Islet precursor cell (in vitro differentiated cells): ENCODE measurements around the gene CHST12.
"Not testable (repeated sequence)": the region's sequence is repeated elsewhere in the genome, so short reads cannot be mapped to it uniquely, and the experiment has no call there.

Experiments
- DNase-seq: peaks from one replicate; pipeline ENCODE4 v3.0.0-alpha.2; 2018

The CHST12 gene

GRCh38 chr7:2405201-2405600, 1.8 kb downstream of the CHST12 start:
- no peak for DNase-seq

- no peak for DNase-seq
Measured at GRCh38 chr7:2405601-2406345, 2.4 kb downstream of the CHST12 start.

- DNase-seq = peak; percentile 54
Measured at GRCh38 chr7:2409745-2410414, 6.5 kb downstream of the CHST12 start.

GRCh38 chr7:2411049-2411448, 7.6 kb downstream of the CHST12 start:
- no peak for DNase-seq

- DNase-seq = no peak
Measured at GRCh38 chr7:2411815-2412586, 8.6 kb downstream of the CHST12 start.

- no peak for DNase-seq
Measured at GRCh38 chr7:2412587-2413201, 9.3 kb downstream of the CHST12 start.

DNA sequence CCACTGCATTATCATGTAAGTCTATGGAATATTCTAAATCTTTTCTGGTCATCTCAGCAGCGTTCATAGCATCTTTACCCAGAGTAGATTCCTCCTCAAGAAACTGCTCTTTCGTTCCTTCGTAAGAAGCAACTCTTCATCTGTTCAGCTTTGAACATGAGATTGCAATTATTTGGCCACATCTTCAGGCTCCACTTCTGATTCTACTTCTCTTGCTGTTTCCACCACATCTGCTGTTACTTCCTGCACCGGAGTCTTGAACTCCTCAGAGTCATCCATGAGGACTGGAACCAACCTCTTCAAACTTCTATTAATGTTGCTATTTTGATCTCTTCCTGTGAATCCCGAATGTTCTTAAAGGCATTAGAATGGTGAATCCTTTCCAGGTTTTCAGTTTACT, 12.7 kb downstream of the CHST12 start:
- DNase-seq = no peak

GRCh38 chr7:2416650-2417049, 13.2 kb downstream of the CHST12 start:
- no peak for DNase-seq

DNA sequence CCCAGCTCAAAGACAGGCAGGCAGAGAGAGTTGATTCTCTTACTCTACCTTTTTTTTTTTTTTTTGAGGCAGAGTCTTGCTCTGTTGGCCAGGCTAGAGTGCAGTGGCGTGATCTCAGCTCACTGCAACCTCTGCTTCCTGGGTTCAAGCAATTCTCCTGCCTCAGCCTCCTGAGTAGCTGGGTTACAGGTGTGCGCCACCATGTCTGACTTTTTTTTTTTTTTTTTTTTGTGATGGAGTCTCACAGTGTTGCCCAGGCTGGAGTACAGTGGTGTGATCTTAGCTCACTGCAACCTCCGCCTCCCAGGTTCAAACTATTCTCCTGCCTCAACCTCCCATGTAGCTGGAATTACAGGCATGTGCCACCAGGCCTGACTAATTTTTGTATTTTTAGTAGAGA, 13.8 kb downstream of the CHST12 start:
- not testable (repeated sequence) for DNase-seq

DNA sequence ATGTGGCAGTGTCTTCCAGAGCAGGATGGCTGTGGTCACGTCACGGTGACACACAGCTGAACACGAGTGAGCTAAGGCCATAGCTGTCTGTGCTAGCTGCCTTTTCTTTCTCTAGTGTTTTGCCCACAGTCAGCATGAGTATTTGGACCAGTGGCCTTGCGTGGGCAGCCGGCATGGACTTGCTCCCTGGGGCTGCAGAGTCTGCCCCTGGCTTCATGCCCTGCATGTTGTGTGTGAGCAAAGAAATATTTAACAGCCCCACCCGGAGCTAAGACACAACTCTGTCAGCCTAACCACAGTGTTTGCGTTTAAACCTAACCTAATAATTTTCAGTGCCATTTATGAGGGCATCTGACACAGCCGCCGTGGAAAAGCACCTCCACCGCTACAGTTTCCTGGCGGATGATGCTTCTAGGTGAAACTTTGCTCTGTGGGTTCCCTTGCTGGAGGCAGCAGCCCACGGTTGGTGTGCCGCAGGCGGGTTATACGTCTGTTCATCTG, 14.6 kb downstream of the CHST12 start:
- DNase-seq = no peak

DNA sequence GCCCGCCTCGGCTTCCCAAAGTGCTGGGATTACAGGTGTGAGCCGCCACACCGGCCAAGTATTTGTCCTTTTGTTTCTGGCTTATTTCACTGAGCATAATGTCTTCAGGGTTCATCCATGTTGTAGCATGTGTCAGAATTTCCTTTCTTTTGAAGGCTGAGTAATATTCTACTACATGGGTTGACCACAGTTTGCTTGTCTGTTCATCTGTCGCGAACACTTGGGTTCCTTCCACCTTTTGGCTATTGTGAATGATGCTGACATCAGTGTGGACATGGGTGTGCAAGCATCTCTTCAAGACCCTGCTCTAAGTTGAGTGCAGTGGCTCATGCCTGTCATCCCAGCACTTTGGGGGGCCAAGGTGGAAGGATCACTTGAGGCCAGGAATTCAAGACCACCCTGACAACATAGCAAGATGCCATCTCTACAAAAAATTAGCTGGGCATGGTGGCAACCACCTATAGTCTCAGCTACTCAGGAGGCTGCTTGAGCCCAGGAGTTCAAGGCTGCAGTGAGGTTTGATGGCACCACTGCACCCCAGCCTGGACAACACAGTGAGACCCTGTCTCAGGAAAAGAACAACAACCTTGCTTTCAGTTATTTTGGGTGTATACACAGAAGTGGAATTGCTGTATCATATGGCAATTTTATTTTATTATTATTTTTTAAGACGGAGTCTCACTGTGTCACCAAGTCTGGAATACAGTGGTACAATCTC, 17.0 kb downstream of the CHST12 start:
- no peak for DNase-seq

- DNase-seq = no peak
Measured at GRCh38 chr7:2421943-2422310, 18.5 kb downstream of the CHST12 start.

DNA sequence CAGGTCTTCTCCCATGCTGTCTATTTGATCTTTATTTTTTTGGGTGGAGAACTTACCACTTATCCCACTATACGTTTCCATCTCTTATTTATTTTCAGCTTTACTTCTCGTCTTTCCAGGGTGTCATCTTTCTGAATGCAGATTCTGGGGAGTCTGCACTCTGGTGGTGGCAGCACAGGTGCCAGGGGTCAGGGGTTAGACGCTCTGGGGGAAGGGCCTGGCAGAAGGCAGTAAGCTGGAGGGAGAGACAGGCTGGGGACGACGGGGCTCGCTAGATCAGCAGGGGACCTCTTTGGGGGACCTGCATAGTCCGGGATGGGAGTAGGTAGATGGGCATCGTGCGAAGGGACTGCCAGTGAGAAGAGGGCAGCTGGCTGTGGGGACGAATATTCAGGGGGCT, 22.3 kb downstream of the CHST12 start:
- no peak for DNase-seq

DNA sequence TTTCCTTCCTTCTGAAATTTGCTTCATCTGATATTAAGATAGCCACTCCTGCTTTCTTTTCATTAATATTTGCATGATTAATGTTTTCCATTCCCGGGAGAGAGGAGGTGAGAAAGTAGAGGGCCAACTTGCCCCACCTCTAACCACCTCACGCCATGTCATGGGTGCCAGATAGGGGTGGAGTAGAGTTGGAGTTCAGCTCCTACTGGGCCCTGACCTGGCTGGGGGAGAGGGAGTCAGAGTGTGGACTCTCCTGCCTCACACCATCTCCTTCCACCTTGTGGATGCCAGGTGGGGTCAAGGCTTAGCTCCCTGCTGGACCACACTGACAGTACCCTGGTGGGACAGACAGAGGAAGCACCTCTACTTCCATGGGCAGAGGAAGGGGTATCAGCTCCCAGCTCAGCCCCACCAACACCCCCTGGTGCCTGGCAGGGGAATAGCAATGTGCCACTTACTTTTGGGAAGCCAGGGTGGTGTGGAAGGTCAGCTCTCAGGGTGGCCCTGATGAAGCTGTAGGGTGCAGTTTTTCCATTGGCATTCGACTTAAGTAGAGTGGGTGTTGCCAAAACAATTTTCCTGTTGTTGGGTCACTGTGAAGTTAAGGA, 28.0 kb downstream of the CHST12 start:
- DNase-seq = peak; percentile 62

- DNase-seq = no peak
Measured at GRCh38 chr7:2432910-2433712, 29.7 kb downstream of the CHST12 start.

- DNase-seq = no peak
Measured at GRCh38 chr7:2433713-2434550, 30.5 kb downstream of the CHST12 start.

GRCh38 chr7:2435146-2435545, 31.7 kb downstream of the CHST12 start:
- DNase-seq = no peak

DNA sequence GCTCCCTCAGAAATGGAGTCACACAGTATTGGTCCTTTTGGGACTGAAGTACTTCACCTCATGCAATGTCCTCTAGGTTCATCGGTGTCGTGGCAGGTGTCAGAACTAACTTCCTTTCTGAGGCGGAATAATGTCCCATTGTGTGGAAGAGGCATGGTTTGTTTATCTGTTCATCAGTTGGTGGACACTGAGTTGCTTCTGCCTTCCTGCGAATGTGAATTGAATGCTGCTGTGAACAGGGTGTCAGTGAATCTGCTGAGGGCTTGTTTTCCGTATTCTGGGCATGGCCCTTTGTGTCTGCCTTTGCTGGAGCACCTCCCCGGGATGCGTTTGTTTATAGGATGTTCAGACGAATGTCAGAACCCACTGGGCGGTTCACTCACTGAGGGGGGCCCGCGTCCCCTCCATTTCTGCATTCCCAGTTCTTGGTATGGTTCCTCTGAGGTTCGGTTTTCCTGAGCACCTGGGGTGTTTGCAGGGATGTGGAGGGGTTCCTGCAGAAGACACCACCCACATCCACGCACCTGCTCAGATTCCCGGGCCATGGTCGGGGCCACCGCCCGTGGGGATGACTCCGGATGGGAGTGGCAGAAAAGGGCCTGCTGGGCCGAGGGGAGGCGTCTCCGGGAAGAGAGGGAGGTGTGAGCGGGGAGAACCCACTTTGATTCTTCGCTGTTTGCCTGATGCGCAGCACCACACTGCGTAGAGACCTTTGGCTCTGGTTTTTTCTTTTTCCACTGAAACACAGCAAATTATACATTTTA, 33.1 kb downstream of the CHST12 start:
- no peak for DNase-seq

DNA sequence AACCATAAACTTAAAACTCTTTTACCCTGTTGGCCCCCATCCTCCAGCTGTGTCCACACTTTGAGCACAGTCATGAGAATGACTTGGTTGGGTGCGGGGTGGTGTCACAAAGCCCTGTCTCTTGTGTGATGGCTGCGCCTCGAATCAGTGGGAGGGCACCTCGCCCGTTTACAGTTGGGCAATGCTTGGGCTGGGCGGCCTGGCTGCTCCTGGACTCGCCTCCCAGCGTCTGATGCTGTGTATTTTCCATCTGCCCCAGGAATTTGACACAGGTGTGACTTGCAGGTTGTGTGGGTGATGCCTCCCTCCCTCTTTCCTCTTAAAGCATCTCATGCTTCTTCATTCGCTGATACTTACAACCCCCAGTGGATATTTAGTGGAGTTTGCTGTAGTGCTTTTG, 33.7 kb downstream of the CHST12 start:
- peak; percentile 12 for DNase-seq
